ENCODE results near the gene E4F1.
"Not testable (repeated sequence)": the region's sequence is repeated elsewhere in the genome, so short reads cannot be mapped to it uniquely, and the experiment has no call there.

E4F1 gene

DNA sequence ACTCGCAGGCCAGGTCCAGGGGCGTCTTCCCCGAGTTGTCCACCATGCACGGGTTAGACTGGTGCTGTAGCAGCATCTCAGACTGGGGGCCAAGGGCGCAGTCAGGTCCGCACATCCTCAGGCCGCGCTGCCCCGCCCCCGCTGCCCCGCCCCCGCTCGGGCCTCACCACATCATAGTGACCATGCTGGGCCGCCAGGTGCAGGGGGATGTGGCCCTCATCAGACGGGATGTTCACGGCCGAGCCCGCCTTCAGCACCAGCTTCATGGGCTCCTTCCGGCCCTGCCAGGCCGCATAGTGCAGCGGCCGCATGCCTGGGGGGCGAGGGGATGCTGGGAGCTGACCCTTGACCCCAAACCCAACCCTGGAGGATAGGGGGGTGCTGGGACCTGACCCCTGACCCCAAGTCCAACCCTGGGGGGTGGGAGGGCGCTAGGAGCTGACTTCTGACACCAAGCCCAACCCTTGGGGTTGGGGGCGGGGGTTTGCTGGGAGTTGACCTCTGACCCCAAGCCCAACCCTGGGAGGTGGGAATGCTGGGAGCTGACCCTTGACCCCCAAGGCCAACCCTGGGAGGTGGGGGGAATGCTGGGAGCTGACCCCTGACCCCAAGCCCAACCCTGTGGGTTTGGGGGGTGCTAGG, 34.0 kb upstream of the E4F1 start:
- DNase-seq (ENCODE audit: low spot score), result no peak

DNA sequence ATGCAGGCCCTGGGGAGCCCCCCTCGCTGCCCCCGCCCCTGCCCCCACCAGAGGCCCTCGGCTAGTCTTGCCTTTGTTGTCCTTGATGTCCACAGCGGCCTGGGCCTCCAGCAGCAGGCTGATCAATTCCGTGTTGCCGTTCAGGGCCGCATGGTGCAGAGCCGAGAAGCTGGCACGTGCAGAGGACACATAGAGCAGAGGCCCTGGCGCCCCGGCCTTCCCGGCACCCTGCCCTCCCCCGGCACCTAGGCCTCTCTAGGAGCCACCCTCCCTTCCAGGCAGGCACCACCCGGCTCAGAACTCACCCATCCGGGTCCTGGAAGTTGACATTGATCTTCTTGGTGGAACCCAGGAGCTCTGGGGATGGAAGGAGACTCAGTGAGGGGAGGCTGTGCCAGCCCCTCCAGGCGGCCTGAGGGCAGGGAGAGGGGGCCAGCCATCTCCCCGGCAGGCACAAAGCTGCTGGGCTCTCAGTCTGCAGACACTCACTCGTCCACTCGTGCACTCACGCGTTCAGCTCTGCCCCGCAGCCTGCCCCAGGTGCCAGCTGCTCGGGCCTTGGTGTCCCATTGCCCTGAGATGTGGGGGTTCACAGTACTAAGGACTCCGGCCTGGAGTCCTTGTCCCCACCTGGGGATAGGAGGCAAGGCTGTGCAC, 33.3 kb upstream of the E4F1 start:
- no peak for DNase-seq (ENCODE audit: low spot score)

DNA sequence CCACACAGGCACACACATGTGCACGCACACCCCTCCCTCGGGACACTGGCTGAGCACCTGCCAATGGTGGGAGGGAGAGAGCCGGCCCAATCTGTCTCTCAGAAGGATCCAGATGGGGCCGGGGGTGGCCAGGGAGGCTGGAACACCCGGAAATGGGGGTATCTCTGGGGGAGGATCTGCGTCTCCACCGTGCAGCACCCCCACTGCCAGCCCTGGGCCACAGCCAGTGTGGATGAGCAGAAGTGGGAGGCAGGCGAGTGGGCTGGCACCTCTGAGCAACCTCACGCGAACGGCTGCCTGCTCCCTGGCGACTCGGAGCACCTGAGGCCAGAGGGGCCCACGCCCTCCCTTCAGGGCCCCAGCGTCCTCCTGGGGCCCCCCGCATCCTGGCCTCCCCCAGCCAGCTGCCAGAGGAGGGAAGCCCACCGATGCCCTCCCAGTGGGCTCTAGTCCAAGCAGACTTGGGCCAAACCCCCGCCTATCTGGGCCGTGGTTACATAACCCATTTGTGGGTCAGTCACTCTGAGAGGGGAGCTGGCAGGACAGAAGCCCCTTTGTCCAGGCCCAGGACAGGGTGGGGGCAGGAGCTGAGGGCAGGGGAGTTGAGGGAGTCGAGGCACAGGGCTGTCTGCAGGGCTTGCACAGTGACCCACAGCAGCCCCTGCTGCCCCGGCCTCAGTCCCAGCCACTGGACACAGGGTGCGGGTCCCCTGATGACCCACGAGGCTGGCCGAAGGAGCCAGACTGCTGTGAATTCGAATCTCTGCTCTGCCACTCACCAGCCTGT, 32.5 kb upstream of the E4F1 start:
- DNase-seq (ENCODE audit: low spot score), result no peak

DNA sequence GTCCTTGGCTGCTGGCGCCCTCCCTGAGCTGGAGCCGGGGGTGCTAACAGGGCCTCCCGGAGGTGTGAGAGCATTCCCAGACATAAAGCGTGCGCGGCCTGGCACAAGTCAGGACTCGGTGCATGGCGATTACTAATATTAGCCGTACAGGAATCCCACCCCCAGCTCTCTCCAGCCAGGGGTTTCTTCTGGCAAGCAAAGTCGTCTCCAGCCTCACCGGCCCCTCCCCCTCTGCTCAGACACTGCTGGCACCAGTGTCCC, 32.0 kb upstream of the E4F1 start:
- no peak for DNase-seq (ENCODE audit: low spot score)

DNA sequence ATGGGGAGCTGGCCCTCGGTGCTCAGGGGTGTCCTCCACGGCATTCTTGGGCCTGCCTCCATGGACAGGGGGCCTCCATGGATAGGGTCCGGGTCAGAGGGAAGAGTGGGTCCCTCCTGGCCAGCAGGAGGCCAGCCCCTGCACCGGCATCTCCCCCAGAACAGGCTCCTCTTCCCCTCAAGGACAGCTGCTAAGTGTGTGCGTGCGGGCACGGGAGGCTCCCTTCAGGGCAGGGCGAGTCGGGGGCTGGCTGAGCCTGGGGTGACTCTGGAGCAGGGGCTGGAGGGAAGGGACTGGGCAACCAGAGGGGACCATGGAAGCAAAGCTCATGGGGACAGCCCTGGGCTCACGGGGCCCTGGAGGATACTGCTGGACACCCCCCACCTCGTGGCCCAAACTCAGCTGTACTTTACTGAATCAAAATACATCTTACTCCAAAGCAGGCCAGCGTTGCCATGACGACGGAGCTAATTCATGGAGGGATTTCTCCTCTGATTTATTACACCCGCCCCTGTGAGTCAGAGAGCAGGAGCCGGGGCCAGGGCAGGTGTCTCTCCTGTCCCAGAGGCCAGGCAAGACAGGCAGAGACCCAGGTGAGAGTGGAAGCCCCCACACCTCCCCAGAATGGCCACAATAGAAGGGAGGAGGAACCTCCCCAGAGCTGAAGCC, 29.1 kb upstream of the E4F1 start:
- no peak for DNase-seq (ENCODE audit: low spot score)

DNA sequence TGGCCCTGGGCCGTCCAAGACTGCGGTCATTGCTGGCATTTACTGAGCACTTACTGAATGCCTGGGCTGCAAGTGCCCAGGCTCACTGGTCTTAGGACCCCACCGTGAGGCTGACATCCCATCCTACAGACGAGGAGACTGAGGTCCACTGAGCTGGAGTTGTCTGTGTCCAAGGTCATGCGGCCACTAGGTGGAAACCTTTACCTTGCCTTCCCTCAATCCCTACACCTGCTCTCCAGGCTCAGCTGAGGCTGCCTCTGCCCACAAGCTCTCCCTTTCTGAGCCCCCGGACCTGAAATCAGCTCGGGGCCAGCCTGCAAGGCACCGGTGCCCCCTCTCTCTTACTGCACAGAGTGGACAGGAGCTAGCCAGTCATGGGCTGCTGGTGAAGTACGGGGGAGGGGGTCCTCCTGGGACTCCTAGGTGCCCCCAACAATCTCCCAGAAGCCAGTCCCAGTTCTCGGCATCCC, 28.5 kb upstream of the E4F1 start:
- DNase-seq (ENCODE audit: low spot score), result no peak

DNA sequence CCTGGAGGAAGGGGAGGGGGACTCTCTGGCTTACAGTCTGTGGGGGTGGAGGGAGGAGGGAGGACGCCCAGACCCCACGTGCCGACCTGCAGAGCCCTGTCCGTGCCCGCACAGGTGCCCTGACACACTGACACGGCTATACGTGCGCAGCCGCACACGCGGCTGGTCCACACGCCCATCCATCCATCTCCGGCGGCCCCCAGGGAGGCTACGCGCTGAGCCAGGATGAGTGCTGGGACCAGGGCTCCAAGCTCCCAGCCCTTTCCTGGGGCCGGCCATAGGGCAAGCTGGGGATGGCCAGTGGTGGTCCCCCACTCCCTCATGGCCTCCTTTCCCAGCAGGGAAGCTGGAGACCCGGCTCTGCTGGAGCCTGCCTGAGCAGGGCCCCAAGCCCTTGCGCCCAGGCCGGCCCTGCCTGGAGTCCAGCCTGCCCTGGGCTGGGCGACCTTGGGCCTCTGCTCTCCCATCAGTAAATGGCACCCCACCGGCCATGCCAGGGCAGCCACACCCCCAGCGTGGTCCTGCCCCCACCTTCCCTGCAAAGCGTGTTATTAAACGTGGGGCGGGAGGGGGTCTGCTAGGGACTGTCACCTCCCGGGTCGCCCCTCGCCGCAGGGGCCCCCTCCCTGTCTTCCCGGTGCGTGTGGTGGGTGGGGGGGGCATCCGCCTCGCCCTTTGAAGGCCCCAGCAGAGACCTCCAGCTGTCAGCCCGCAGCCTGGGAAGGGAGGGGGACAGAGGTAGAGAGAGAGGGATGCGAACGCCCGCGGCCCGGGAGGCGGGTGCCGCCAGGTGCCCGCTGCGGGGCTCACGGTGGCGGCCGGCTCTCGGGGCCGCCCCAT, 27.8 kb upstream of the E4F1 start:
- DNase-seq (ENCODE audit: low spot score), result no peak

DNA sequence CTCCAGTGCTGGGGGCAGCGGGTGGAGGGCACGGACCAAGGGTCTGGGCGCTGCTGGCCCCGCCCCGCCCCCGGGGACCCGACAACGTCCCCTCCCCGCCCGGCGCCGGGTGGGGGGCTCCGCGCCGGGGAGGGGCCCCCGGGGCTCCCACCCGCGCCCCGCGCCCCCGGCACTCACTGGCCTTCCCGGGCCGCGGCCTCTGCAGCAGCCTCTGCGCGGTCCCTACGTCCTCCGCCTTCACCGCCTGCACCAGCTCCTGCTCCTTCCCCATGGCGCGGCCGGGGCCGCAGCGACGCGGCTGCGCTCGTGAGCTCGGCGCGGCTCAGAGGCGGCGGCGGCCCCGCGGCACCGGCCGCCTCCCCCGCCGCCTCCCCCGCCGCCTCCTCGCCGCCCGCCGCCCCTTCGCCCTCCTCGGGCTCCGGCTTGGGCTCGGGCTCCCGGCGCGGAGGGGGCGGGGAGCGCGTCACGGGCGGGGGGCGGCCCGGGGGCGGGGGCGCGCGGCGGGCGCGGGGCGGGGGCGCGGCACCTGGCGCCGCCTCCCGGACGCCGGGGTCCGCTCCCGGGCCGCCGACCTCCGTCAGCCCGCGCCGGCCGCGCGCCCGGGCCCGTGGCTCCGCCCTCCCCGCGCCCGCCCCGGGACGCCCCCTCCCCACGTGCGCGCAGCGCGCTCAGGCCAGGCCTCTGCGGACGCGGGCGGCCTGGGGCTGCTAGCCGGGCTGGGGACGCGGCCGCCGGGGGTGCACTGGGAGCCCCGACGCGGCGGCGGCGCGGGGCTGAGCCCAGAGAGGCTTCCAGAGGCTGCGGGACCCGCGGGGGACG, 27.0 kb upstream of the E4F1 start, which contains the start of gene CASKIN1:
Gene CASKIN1, minus strand, starts transcription at position 444 of the 819 bp plus-strand sequence. Its CDS starts 173 bp downstream, at position 271.
- no peak for DNase-seq (ENCODE audit: low spot score)

DNA sequence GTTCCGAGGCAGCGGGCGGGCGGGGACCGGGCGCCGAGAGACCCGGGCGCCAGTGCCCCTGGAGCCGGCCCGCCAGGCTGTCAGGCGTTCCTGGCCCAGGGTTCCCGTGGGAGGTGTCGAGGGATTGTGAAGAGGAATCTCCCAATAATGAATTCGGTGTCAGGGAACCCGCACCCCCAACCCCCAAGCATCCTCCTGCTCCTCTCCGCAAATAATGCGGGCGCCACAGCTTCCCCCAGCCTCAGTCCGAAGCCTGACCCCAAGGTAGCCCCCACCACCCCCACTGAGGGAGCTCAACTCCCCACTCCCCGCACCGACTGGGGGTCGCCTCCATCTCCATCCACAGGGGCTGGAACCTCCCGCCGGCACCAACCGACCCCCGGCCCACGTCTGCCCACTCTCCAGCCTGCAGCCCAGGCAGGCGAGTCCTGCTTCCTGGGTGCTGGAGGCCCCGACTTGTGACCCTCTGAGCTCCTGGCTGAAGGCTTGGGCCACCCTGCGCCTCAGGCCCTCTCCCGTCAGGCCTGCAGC, 26.3 kb upstream of the E4F1 start:
- DNase-seq (ENCODE audit: low spot score), result no peak

DNA sequence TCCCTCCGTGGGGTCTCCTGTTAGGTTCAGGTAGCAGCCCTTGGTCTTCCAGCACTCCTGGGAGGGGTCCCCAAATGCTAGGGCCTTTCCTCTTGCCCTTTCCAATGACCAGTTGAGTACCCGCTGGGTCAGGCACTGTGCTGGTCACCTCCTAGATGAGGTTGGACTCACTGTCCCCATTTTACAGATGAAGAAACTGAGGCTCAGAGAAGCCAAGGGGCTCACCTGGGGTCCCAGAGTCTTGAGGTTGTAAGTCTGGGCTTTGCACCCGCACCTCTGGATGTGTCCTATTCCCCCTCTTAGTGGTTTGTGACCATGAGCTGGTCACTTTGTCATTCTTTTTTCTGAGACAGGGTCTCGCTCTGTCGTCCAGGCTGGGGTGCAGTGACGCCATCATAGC, 25.6 kb upstream of the E4F1 start:
- no peak for DNase-seq (ENCODE audit: low spot score)

DNA sequence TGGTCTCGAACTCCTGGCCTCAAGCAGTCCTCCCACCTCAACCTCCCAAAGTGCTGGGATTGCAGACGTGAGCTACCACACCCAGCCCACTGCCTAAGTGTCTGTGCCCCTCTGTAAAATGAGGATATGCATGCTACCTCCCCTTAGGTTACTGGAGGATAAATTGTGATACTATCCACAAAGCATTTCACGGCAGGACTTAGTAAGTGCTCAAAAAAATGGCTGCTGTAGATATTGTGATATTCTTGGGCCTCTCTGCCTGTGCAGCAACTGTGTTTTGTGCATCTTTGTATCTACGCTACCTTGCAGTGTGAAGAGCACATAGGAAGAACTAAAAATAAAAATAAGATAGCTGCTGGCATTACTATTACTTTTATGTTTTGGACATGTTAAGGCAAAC, 25.1 kb upstream of the E4F1 start:
- DNase-seq (ENCODE audit: low spot score), result no peak

DNA sequence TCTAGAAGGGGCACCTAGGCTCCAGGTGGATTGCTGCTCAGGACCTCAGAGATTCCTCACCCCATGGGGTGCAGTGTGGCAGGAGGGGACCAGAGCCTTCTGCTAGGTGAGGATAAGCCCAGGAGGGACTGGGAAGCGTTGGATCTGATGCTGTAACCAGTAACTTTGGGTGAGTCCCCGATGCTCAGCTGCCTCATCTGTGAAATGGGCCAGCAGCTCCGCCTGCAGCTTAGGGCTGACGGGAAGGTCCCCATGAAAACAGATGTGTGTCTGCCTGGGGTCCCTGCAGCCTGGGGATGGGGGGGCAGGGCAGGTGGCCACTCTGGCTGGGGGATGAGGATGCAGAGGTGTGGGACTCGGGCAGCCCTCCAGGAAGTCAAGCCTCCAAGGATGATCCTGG, 24.3 kb upstream of the E4F1 start:
- DNase-seq (ENCODE audit: low spot score), result no peak

DNA sequence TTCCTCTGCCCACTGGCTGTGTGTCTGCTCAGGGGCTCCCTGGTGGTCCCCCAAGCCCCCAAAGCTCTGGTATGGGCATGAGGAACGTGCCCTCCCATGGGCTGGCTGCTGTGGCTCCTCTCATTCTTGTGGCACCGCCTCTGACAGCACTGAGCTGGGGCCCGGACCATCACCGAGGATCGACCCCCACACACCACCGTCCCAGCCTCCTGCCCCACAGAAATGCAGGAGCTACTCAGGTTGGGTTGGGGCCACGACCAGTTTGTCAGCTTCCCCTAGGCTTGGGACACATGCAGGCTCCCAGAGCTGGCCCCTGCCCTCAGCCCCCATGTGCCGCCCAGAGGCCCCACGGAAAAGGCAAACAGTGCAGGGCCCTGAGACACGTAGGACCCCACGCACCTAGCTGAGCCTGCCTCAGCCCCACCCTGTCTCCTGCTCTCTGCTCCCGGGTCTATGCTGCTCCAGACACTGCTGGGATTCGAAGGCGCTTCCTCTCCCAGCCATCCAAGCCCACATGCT, 23.7 kb upstream of the E4F1 start:
- no peak for DNase-seq (ENCODE audit: low spot score)

DNA sequence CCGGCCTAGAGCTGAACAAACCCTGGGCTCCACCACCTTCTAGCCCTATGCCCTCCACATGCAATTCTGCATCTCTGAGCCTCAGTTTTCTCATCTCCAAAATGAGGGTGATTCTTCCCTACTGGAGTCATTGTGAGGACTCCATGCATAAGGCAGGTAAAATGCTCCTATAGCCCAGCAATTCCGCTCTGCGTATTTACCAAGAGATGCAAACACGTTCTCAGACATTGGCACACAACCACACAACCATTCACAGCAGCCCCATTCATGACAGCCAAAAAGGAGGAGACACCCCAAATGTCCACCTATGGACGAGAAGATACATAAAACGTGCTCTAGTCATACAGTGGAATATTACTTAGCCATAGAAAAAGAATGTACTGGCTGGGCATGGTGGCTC, 23.1 kb upstream of the E4F1 start:
- DNase-seq (ENCODE audit: low spot score), result no peak

DNA sequence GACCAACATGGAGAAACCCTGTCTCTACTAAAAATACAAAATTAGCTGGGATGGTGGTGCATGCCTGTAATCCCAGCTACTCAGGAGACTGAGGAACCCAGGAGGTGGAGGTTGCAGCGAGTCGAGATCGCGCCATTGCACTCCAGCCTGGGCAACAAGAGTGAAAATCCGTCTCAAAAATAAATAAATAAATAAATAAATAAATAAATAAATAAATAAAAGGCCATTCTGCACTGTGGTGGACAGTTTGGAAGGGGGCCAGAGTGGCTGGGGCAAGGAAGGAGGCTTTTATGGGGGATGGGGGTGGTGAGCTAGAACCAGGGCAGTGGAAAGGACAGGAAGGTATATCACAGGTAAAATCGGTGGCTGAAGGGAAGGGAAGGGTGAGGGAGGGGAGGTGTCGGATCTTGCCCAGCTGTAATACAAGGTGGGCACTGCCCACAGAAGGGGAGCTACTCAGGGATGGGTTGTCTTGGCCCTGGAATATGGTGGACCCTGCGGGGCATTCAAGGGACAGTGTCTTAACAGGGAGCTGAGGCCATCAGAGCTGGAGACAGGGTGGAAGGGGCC, 20.2 kb upstream of the E4F1 start:
- DNase-seq (ENCODE audit: low spot score), result not testable (repeated sequence)

DNA sequence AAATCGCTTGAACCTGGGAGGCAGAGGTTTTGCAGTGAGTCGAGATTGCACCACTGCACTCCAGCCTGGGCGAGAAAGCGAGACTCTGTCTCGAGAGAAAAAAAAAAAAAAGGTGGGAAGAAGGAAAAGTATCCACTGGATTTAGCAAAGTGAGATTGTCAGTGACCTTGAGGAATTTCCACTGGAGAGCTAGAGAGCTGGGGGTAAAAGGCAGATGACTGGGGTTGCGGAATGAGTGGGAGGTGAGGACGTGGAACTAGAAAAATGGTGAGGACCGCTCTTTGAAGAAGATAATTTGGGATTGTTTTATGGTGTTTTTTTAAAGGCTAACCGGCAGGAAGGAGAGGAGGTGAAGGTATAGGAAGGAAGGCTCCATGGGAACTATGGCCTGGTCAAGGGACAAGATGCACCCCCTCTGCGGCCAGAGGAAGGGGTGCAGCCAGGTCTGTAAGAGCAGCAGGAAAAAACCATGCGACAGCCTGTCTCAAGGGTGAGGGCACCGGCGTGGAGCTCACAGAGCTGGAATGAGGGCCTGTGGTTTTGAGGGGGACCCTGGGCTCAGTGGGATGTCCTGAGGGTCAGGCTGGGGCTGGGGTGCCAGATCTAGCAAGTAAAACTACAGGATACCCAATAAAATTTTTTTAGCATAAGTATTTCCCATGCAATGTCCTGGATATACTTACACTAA, 18.8 kb upstream of the E4F1 start:
- DNase-seq (ENCODE audit: low spot score), result no peak

DNA sequence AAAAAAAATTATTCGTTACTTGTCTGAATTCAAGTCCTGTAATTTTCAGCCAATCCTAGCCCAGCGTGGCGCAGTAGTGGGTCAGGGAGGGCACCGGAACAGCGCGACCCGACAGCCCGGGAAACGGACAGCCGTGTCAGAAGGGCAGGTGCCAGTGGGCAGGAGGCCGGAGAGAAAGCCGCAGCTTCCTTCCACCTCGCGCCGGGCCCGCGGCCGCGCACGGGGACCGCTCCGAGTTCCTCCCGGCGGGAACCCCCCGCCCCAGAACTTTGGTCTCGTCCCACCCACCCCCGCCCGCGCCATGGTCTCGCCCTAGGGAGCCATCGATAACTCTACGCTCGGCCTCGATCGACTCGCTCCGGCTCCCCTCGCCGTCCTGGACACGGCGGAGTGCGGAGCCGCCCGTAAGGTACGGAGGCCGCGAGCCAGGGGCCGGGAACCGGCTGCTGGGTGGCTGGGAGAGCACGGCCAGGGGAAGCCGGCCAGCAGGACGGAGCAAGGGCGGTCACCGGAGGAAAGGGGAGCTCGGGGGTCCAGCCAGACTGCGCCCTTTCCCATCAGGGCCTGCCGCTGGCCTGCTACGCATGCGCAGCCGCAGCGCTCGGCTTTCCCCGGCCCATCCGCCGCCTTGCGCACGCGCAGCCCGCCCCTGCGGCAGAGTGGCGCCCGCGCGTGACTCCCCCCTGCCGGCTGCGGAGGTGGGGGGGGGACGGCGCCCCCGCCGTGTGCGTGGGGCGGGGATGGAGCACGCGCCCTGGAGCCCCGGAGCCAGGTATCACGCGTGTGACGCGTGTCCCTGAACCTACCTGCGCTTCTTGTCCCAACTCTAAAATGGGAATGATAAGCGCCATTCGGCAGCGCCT, 18.1 kb upstream of the E4F1 start, which contains the start of gene MLST8:
Gene MLST8, plus strand, starts transcription at position 351 of the 863 bp plus-strand sequence. CDS start 632 bp downstream, outside the sequence.
- DNase-seq (ENCODE audit: low spot score), result peak; percentile 94

DNA sequence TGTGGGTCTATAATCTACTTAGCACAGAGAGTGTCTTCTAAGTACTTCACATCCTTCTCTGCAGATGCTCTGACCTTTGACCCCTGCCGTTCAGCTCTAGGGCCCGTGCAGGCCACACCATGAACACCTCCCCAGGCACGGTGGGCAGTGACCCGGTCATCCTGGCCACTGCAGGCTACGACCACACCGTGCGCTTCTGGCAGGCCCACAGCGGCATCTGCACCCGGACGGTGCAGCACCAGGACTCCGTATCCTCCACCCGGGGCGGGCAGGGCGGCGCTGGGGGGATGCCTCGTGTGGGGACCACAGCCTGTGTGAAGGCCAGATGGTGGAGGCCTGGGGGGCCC, 17.5 kb upstream of the E4F1 start:
- DNase-seq (ENCODE audit: low spot score), result no peak

DNA sequence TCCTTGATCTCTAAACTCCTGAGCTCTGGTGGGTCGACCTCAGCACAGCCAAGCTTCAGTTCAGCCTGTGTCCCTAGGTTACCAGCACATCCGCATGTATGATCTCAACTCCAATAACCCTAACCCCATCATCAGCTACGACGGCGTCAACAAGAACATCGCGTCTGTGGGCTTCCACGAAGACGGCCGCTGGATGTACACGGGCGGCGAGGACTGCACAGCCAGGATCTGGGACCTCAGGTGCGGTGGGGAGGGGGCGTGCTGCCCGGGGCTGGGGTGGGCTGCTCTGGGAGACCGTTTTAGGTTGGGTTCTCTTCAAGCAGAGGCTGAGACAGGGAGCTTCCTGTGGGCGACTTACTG, 17.0 kb upstream of the E4F1 start:
- no peak for DNase-seq (ENCODE audit: low spot score)

All from COLO829 (cell line).